Measurements from ENCODE around the gene TFAP2A. TPM values are rescaled to one million over a fixed set of nuclear protein-coding genes. Genes with fewer than 3 reads are reported as not detected.

The TFAP2A gene
- total and polyA plus RNA-seq, 7 experiments from 2014 or later: not detected

- no peak for ATAC-seq
- no peaks in the 10 kb centered on the region for H3K9me3 ChIP-seq (ENCODE audit: control insufficient read depth in 2 of 3, low read length in 3 of 3)
- intact Hi-C loops (cut with micrococcal nuclease): no loop called here
Observed at GRCh38 chr6:10453596-10453995, 38.7 kb upstream of the TFAP2A start.

DNA sequence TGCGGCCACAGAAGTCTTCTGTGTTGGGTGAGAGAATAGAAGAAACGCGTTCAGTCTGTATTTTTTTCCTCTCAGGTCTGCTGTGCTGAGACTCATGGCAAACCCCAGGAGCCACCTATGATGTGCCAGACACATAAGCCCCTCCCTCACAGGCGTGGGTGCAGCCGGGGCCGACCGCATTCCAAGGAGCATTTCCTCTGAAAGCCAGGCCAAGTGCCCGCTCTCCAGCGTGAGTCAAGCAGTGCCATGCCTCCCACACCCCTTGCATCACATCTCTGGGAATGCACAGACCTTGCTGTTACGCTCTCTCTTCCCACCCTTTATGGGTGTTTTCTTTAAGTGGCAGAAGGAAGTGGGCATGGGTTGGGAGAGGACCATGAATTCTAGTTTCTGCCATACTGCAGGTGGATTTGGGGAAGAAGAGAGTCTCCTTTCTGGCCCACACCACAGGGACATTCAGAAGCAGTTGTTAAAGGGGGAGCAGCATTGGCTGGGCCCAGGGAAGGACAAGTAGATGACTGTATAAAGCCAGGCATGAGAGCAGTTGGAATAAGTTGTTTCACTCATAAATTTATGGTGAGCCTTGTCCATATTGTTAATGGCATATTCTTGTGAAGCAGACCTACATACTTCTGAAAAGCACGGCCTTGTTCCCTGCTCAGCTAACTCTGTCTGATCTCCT is 37.1 kb upstream of the TFAP2A start:
- no peaks in the 10 kb centered on the region for H3K36me3 Mint-ChIP-seq
- H3K27me3 Mint-ChIP-seq: peaks cover 5 to 36% (median 18%) of the 10 kb centered on the region in 5 donors
- no peak overlapping the region for H3K27ac ChIP-seq (ENCODE audit: low read depth, low read length)
- no peaks in the 10 kb centered on the region for H3K27me3 ChIP-seq (ENCODE audit: control insufficient read depth in 2 of 2, insufficient read depth in 2 of 2, low read length in 2 of 2)
- ATAC-seq (no peak), DNase-seq (no peak)
- no peaks in the 10 kb centered on the region for H3K36me3 ChIP-seq (ENCODE audit: control insufficient read depth in 2 of 3, insufficient read depth in 3 of 3, low read length in 3 of 3)
- H3K4me3 ChIP-seq (ENCODE audit: low read length): no peak overlapping the region
- intact Hi-C loops (cut with micrococcal nuclease): no loop called here
- no peaks in the 10 kb centered on the region for H3K9me3 ChIP-seq (ENCODE audit: control insufficient read depth in 2 of 3, low read length in 3 of 3)
- H3K4me1 Mint-ChIP-seq: no peaks in the 10 kb centered on the region
- H3K4me3 Mint-ChIP-seq: no peak overlapping the region
- H3K27ac Mint-ChIP-seq: no peak overlapping the region
- no peaks in the 10 kb centered on the region for H3K4me1 ChIP-seq (ENCODE audit: control insufficient read depth in 2 of 2, insufficient read depth in 2 of 2, low read length in 2 of 2)
- no peaks in the 10 kb centered on the region for H3K9me3 Mint-ChIP-seq
- ChIA-PET CTCF (no interaction called here), POLR2A (no interaction called here)

More at GRCh38 chr6:10453596-10453995, 38.7 kb upstream of the TFAP2A start:
- ChIA-PET CTCF (no interaction called here), POLR2A (no interaction called here)
- no peaks in the 10 kb centered on the region for H3K4me1 Mint-ChIP-seq
- Histone ChIP-seq H3K4me1 (ENCODE audit: control insufficient read depth in 2 of 2, insufficient read depth in 2 of 2, low read length in 2 of 2) (no peaks in the 10 kb centered on the region), H3K27ac (ENCODE audit: low read depth, low read length) (no peak overlapping the region), H3K4me3 (ENCODE audit: low read length) (no peak overlapping the region), H3K36me3 (ENCODE audit: control insufficient read depth in 2 of 3, insufficient read depth in 3 of 3, low read length in 3 of 3) (no peaks in the 10 kb centered on the region), H3K27me3 (ENCODE audit: control insufficient read depth in 2 of 2, insufficient read depth in 2 of 2, low read length in 2 of 2) (no peaks in the 10 kb centered on the region)
- H3K27ac Mint-ChIP-seq: no peak overlapping the region
- H3K4me3 Mint-ChIP-seq: no peak overlapping the region
- no peak for DNase-seq
- no peaks in the 10 kb centered on the region for H3K36me3 Mint-ChIP-seq
- H3K27me3 Mint-ChIP-seq: peaks cover 2 to 38% (median 27%) of the 10 kb centered on the region in 5 donors
- peaks cover 0 to 5% (median 0%) of the 10 kb centered on the region in 11 donors for H3K9me3 Mint-ChIP-seq

DNA sequence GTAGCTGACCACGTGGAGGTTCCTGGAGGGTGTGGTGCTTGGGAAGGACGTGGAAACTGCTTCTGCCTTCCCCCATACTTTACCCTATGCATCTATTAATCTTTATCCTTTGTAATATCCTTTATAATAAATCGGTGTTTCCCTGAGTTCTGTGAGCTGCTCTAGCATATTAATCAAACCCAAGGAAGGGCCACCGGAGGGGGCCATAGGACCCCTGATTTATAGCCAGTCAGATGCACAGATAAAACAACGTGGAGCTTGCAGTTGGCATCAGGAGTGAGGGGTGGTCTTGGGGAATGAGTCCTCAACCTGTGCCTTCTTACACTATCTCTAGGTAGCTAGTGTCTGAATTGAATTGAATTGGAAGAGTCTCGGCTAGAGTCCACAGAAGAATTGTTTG is 36.5 kb upstream of the TFAP2A start:
- Histone ChIP-seq H3K27me3 (ENCODE audit: control insufficient read depth in 2 of 2, insufficient read depth in 2 of 2, low read length in 2 of 2) (no peaks in the 10 kb centered on the region), H3K27ac (ENCODE audit: low read depth, low read length) (no peak overlapping the region), H3K4me3 (ENCODE audit: low read length) (no peak overlapping the region), H3K9me3 (ENCODE audit: control insufficient read depth in 2 of 3, low read length in 3 of 3) (no peaks in the 10 kb centered on the region), H3K4me1 (ENCODE audit: control insufficient read depth in 2 of 2, insufficient read depth in 2 of 2, low read length in 2 of 2) (no peaks in the 10 kb centered on the region), H3K36me3 (ENCODE audit: control insufficient read depth in 2 of 3, insufficient read depth in 3 of 3, low read length in 3 of 3) (no peaks in the 10 kb centered on the region)
- Mint-ChIP-seq H3K9me3 (no peaks in the 10 kb centered on the region), H3K4me3 (no peak overlapping the region), H3K27ac (no peak overlapping the region), H3K36me3 (no peaks in the 10 kb centered on the region), H3K4me1 (no peaks in the 10 kb centered on the region), H3K27me3 (peaks cover 5 to 37% (median 22%) of the 10 kb centered on the region in 5 donors)
- POLR2A ChIA-PET: no interaction called here
- CTCF ChIA-PET: no interaction called here
- intact Hi-C loops (cut with micrococcal nuclease): no loop called here
- DNase-seq (no peak), ATAC-seq (no peak)

DNA sequence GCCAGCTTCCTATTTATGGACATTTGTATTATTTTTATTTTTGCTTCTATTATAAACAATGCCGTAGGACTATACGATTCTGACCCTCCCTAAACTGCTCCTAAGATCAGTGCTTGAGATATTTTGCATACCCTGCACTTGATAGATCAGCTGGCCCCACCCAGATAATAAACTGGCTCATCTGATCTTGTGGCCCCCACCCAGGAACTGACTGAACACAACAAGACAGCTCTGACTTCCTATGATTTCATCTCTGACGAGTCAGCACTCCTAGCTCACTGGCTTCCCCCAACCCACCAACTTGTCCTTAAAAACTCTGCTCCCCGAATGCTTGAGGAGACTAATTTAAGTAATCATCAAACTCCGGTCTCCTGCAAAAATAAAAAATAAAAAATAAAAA is 34.9 kb upstream of the TFAP2A start:
- Histone ChIP-seq H3K36me3 (ENCODE audit: control insufficient read depth in 2 of 3, insufficient read depth in 3 of 3, low read length in 3 of 3) (no peaks in the 10 kb centered on the region), H3K27me3 (ENCODE audit: control insufficient read depth in 2 of 2, insufficient read depth in 2 of 2, low read length in 2 of 2) (no peaks in the 10 kb centered on the region), H3K9me3 (ENCODE audit: control insufficient read depth in 2 of 3, low read length in 3 of 3) (no peaks in the 10 kb centered on the region), H3K4me1 (ENCODE audit: control insufficient read depth in 2 of 2, insufficient read depth in 2 of 2, low read length in 2 of 2) (no peaks in the 10 kb centered on the region), H3K4me3 (ENCODE audit: low read length) (no peak overlapping the region), H3K27ac (ENCODE audit: low read depth, low read length) (no peak overlapping the region)
- CTCF ChIA-PET: no interaction called here
- intact Hi-C loops (cut with micrococcal nuclease): no loop called here
- no peaks in the 10 kb centered on the region for H3K4me1 Mint-ChIP-seq
- no peaks in the 10 kb centered on the region for H3K9me3 Mint-ChIP-seq
- H3K36me3 Mint-ChIP-seq: no peaks in the 10 kb centered on the region
- H3K27ac Mint-ChIP-seq: no peak overlapping the region
- no peak overlapping the region for H3K4me3 Mint-ChIP-seq
- peaks cover 7 to 37% (median 24%) of the 10 kb centered on the region in 5 donors for H3K27me3 Mint-ChIP-seq
- no peak for ATAC-seq
- no peak for DNase-seq
- POLR2A ChIA-PET: no interaction called here

GRCh38 chr6:10448096-10448495 is 33.2 kb upstream of the TFAP2A start:
- no peaks in the 10 kb centered on the region for H3K36me3 ChIP-seq (ENCODE audit: control insufficient read depth in 2 of 3, insufficient read depth in 3 of 3, low read length in 3 of 3)
- no peak overlapping the region for H3K27ac Mint-ChIP-seq
- no peak overlapping the region for H3K4me3 Mint-ChIP-seq
- H3K27me3 Mint-ChIP-seq: peaks cover 7 to 52% (median 33%) of the 10 kb centered on the region in 5 donors
- ChIA-PET CTCF (no interaction called here), POLR2A (no interaction called here)
- H3K9me3 ChIP-seq (ENCODE audit: control insufficient read depth in 2 of 3, low read length in 3 of 3): no peaks in the 10 kb centered on the region
- H3K4me1 Mint-ChIP-seq: no peaks in the 10 kb centered on the region
- no peak for ATAC-seq
- no peak overlapping the region for H3K4me3 ChIP-seq (ENCODE audit: low read length)
- H3K4me1 ChIP-seq (ENCODE audit: control insufficient read depth in 2 of 2, insufficient read depth in 2 of 2, low read length in 2 of 2): no peaks in the 10 kb centered on the region
- intact Hi-C loops (cut with micrococcal nuclease): no loop called here
- no peaks in the 10 kb centered on the region for H3K36me3 Mint-ChIP-seq
- H3K27ac ChIP-seq (ENCODE audit: low read depth, low read length): no peak overlapping the region
- H3K9me3 Mint-ChIP-seq: no peaks in the 10 kb centered on the region
- H3K27me3 ChIP-seq (ENCODE audit: control insufficient read depth in 2 of 2, insufficient read depth in 2 of 2, low read length in 2 of 2): no peaks in the 10 kb centered on the region
- no peak for DNase-seq

- H3K4me1 Mint-ChIP-seq: no peaks in the 10 kb centered on the region
- H3K27ac Mint-ChIP-seq: no peak overlapping the region
- no peaks in the 10 kb centered on the region for H3K4me1 ChIP-seq (ENCODE audit: control insufficient read depth in 2 of 2, insufficient read depth in 2 of 2, low read length in 2 of 2)
- ATAC-seq (no peak), DNase-seq (no peak)
- ChIA-PET CTCF (no interaction called here), POLR2A (no interaction called here)
- no peaks in the 10 kb centered on the region for H3K27me3 ChIP-seq (ENCODE audit: control insufficient read depth in 2 of 2, insufficient read depth in 2 of 2, low read length in 2 of 2)
- H3K27me3 Mint-ChIP-seq: peaks cover 7 to 56% (median 43%) of the 10 kb centered on the region in 5 donors
- H3K4me3 Mint-ChIP-seq: no peak overlapping the region
- no peaks in the 10 kb centered on the region for H3K36me3 Mint-ChIP-seq
- no peaks in the 10 kb centered on the region for H3K36me3 ChIP-seq (ENCODE audit: control insufficient read depth in 2 of 3, insufficient read depth in 3 of 3, low read length in 3 of 3)
- no peak overlapping the region for H3K27ac ChIP-seq (ENCODE audit: low read depth, low read length)
- no peak overlapping the region for H3K4me3 ChIP-seq (ENCODE audit: low read length)
- H3K9me3 Mint-ChIP-seq: no peaks in the 10 kb centered on the region
- intact Hi-C loops (cut with micrococcal nuclease): no loop called here
- H3K9me3 ChIP-seq (ENCODE audit: control insufficient read depth in 2 of 3, low read length in 3 of 3): no peaks in the 10 kb centered on the region
Observed at GRCh38 chr6:10446548-10446947, 31.7 kb upstream of the TFAP2A start.

DNA sequence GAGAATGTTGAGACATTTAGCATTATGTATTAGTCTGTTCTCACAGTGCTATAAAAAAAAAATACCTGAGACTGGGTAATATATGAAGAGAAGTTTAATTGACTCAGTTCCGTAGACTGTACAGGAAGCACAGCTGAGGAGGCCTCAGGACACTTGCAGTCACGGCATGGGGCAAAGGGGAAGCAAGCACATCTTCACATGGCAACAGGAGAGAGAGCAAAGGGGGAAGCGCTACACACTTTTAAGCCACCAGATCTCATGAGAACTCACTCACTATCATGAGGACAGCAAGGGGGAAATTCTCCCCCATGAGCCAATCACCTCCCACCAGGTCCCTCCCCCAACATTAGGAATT is 26.8 kb upstream of the TFAP2A start:
- peaks cover 0 to 3% (median 0%) of the 10 kb centered on the region in 5 donors for H3K36me3 Mint-ChIP-seq

More for the DNA sequence above, 26.8 kb upstream of the TFAP2A start:
- no peaks in the 10 kb centered on the region for H3K9me3 ChIP-seq (ENCODE audit: control insufficient read depth in 2 of 3, low read length in 3 of 3)
- no peak overlapping the region for H3K27ac ChIP-seq (ENCODE audit: low read depth, low read length)
- no peak overlapping the region for H3K4me3 ChIP-seq (ENCODE audit: low read length)
- no peaks in the 10 kb centered on the region for H3K36me3 ChIP-seq (ENCODE audit: control insufficient read depth in 2 of 3, insufficient read depth in 3 of 3, low read length in 3 of 3)
- Mint-ChIP-seq H3K27ac (no peak overlapping the region), H3K27me3 (peaks cover 3 to 44% (median 42%) of the 10 kb centered on the region in 5 donors), H3K4me1 (no peaks in the 10 kb centered on the region), H3K9me3 (peaks cover 0 to 2% (median 0%) of the 10 kb centered on the region in 11 donors), H3K4me3 (no peak overlapping the region)
- CTCF ChIA-PET: no interaction called here
- DNase-seq (no peak), ATAC-seq (no peak)
- H3K27me3 ChIP-seq (ENCODE audit: control insufficient read depth in 2 of 2, insufficient read depth in 2 of 2, low read length in 2 of 2): no peaks in the 10 kb centered on the region
- intact Hi-C loops (cut with micrococcal nuclease): no loop called here
- POLR2A ChIA-PET: no interaction called here
- no peaks in the 10 kb centered on the region for H3K4me1 ChIP-seq (ENCODE audit: control insufficient read depth in 2 of 2, insufficient read depth in 2 of 2, low read length in 2 of 2)
